ENCODE data around the gene CAB39. TPM values are rescaled to one million over a fixed set of nuclear protein-coding genes. Genes with fewer than 3 reads are reported as not detected.
A peak's percentile ranks its signal among the peaks of the same experiment; 100 is the strongest.

CAB39 gene
- total RNA-seq, 2 donors from 2014 or later: 130 to 149 TPM

DNA sequence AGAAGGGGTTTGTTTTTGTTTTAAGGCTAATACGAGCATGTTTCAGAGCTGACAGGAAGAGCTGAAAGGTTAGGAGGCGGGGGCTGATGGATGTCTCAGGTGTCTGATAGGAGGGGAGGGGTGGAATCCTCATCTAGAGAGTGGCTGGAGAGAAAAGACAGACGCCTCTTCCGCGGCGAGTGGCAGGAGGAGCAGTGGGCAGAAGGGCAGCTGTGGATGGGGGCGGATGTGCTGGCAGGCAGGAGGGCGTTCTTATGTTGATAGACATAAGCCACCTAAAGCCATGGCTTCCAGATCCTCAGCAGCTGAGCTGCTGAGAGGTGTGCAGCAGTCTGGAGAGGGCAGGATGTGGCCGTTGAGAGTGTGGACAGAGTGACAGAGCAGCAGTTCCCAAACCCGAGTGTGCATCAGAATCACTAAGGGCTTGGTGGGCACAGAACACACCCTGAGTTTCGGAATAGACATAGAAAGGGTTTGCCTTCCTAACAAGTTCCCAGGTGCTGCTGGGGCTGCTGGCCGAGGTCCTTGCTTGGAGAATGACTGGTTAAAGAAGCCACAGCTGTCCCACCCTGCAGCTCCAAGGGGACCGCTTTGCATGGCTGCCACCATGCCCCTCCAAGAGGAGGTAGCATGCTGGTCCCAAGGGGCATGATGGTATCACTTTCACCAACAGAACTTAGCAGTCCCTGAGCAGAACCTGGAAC lies 149.1 kb downstream of the CAB39 start:
- Mint-ChIP-seq H3K9me3 (no peaks in the 10 kb centered on the region), H3K36me3 (ENCODE audit: insufficient read depth in 2 of 2) (peaks cover 2 to 3% of the 10 kb centered on the region in 2 donors), H3K27ac (no peak overlapping the region), H3K4me3 (peak overlapping the region; percentile 0 to 17), H3K27me3 (ENCODE audit: low read depth) (peaks cover 47% of the 10 kb centered on the region), H3K4me1 (ENCODE audit: low read depth) (peaks cover 38% of the 10 kb centered on the region)
- peak in 1 of 2 donors; percentile 47 for ATAC-seq (replicated peaks in 1 of 2)
- DNase-seq: peak in 1 of 2 donors; percentile 28

- peaks cover 44% of the 10 kb centered on the region for H3K4me1 Mint-ChIP-seq (ENCODE audit: low read depth)
- H3K27ac Mint-ChIP-seq: no peak overlapping the region
- DNase-seq: no peak
Measured at GRCh38 chr2:230862292-230862691, 149.7 kb downstream of the CAB39 start.

DNA sequence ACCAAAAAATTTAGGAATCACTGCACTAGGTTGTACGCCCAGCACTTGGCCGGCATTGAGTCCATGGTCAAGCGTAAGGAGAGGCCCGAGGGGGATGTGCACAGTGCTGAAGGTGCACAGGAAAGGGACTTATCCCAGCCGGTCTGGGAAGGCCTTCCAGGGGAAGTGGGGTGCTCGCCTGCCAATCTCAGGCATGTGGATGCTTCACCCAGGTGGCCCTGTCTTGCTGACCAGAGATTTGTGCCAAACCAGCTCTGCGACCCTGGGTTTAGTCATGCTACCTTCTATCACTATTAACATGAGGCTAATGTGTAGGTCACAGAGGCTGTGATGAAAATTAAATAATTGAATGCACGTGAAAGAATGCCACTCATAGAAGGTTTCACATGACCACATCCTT lies 150.4 kb downstream of the CAB39 start:
- H3K27me3 Mint-ChIP-seq (ENCODE audit: low read depth): peaks cover 34% of the 10 kb centered on the region
- ATAC-seq (replicated peaks in 1 of 2) (no peak), DNase-seq (no peak)
- H3K36me3 Mint-ChIP-seq (ENCODE audit: insufficient read depth in 2 of 2): peaks cover 2 to 3% of the 10 kb centered on the region in 2 donors
- no peaks in the 10 kb centered on the region for H3K9me3 Mint-ChIP-seq
- H3K27ac Mint-ChIP-seq: no peak overlapping the region
- H3K4me1 Mint-ChIP-seq (ENCODE audit: low read depth): peaks cover 45% of the 10 kb centered on the region
- H3K4me3 Mint-ChIP-seq: peak overlapping the region in 1 of 2 donors; percentile 84

More at GRCh38 chr2:230862292-230862691, 149.7 kb downstream of the CAB39 start:
- H3K9me3 Mint-ChIP-seq: no peaks in the 10 kb centered on the region
- H3K36me3 Mint-ChIP-seq (ENCODE audit: insufficient read depth in 2 of 2): peaks cover 2 to 3% of the 10 kb centered on the region in 2 donors
- H3K27me3 Mint-ChIP-seq (ENCODE audit: low read depth): peaks cover 41% of the 10 kb centered on the region
- ATAC-seq (replicated peaks in 1 of 2): no peak
- H3K4me3 Mint-ChIP-seq: no peak overlapping the region

DNA sequence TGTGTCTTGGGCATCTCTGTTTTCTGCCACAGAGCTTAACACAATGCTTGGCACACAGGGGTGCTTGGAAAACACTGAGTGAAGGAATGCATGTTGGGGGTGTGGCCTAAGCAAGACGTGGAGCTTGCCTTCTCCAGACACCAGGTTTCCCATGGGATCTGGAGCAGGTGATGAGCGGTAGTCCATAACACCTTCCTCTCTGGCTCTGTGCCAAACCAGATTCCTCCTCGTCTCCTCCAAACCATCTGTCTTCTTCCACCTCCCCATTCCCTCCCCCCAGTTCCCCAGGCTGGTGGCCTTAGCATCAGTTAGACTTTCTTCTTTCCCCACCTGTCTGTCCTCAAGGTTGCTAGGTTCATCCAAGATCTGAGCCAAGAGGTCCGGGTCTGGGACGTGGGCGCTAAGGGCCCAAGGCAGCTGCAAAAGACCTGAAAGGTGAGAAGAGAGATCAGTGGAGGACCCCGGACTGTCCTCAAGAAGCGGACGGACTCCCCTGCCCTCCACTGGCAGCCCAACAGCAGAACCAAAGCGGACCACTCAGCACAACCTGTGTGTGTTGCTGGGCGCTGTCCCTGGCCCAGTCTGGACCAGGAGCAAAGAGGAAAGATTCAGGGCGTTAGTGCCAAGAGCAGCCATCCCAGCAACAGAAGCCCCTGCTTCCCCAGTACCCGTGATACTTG lies 150.9 kb downstream of the CAB39 start:
- H3K36me3 Mint-ChIP-seq (ENCODE audit: insufficient read depth in 2 of 2): peaks cover 2 to 3% of the 10 kb centered on the region in 2 donors
- H3K4me3 Mint-ChIP-seq: peak overlapping the region; percentile 84 to 95
- ATAC-seq (replicated peaks in 1 of 2) (no peak), DNase-seq (no peak)
- H3K27ac Mint-ChIP-seq: no peak overlapping the region
- peaks cover 31% of the 10 kb centered on the region for H3K27me3 Mint-ChIP-seq (ENCODE audit: low read depth)
- no peaks in the 10 kb centered on the region for H3K9me3 Mint-ChIP-seq
- H3K4me1 Mint-ChIP-seq (ENCODE audit: low read depth): peaks cover 45% of the 10 kb centered on the region

- H3K4me3 Mint-ChIP-seq: peak overlapping the region; percentile 84 to 95
- ATAC-seq (replicated peaks in 1 of 2) (peak; percentile 2 to 3), DNase-seq (no peak)
- no peaks in the 10 kb centered on the region for H3K9me3 Mint-ChIP-seq
- peaks cover 28% of the 10 kb centered on the region for H3K27me3 Mint-ChIP-seq (ENCODE audit: low read depth)
- H3K4me1 Mint-ChIP-seq (ENCODE audit: low read depth): peaks cover 45% of the 10 kb centered on the region
- peaks cover 2 to 3% of the 10 kb centered on the region in 2 donors for H3K36me3 Mint-ChIP-seq (ENCODE audit: insufficient read depth in 2 of 2)
- H3K27ac Mint-ChIP-seq: no peak overlapping the region
Measured at GRCh38 chr2:230864122-230864604, 151.5 kb downstream of the CAB39 start.

GRCh38 chr2:230864605-230865306 lies 152.1 kb downstream of the CAB39 start, which contains the start of gene ITM2C:
Gene ITM2C, plus strand, starts transcription at chr2:230864942. Its CDS starts 84 bp downstream, at chr2:230865026.
- Mint-ChIP-seq H3K27me3 (ENCODE audit: low read depth) (peaks cover 24% of the 10 kb centered on the region), H3K4me1 (ENCODE audit: low read depth) (peaks cover 45% of the 10 kb centered on the region)

GRCh38 chr2:230865307-230865765 lies 152.7 kb downstream of the CAB39 start:
- ATAC-seq (replicated peaks in 1 of 2) (no peak), DNase-seq (no peak)
- H3K27me3 Mint-ChIP-seq (ENCODE audit: low read depth): peaks cover 24% of the 10 kb centered on the region
- H3K27ac Mint-ChIP-seq: no peak overlapping the region
- H3K4me1 Mint-ChIP-seq (ENCODE audit: low read depth): peaks cover 51% of the 10 kb centered on the region
- H3K9me3 Mint-ChIP-seq: no peaks in the 10 kb centered on the region
- H3K36me3 Mint-ChIP-seq (ENCODE audit: insufficient read depth in 2 of 2): peaks cover 2 to 3% of the 10 kb centered on the region in 2 donors
- H3K4me3 Mint-ChIP-seq: peak overlapping the region; percentile 84 to 95

More at GRCh38 chr2:230864605-230865306, 152.1 kb downstream of the CAB39 start, which contains the start of gene ITM2C:
- no peaks in the 10 kb centered on the region for H3K9me3 Mint-ChIP-seq
- peaks cover 2 to 3% of the 10 kb centered on the region in 2 donors for H3K36me3 Mint-ChIP-seq (ENCODE audit: insufficient read depth in 2 of 2)
- peak within 1 kb of the TSS; percentile 84 to 95 for H3K4me3 Mint-ChIP-seq
- no peak within 1 kb of the TSS for H3K27ac Mint-ChIP-seq
- ATAC-seq (replicated peaks in 1 of 2): peak; percentile 85 to 90
- DNase-seq: peak; percentile 82

GRCh38 chr2:230865766-230866755 lies 153.4 kb downstream of the CAB39 start:
- Mint-ChIP-seq H3K4me1 (ENCODE audit: low read depth) (peaks cover 49% of the 10 kb centered on the region), H3K36me3 (ENCODE audit: insufficient read depth in 2 of 2) (peaks cover 2 to 3% of the 10 kb centered on the region in 2 donors), H3K27me3 (ENCODE audit: low read depth) (peaks cover 22% of the 10 kb centered on the region), H3K9me3 (no peaks in the 10 kb centered on the region), H3K4me3 (peak overlapping the region; percentile 84 to 95), H3K27ac (no peak overlapping the region)
- DNase-seq: peak; percentile 38 to 46
- ATAC-seq (replicated peaks in 1 of 2): no peak

GRCh38 chr2:230866756-230867523 lies 154.3 kb downstream of the CAB39 start:
- Mint-ChIP-seq H3K27ac (no peak overlapping the region), H3K27me3 (ENCODE audit: low read depth) (peaks cover 17% of the 10 kb centered on the region), H3K36me3 (ENCODE audit: insufficient read depth in 2 of 2) (peaks cover 2 to 3% of the 10 kb centered on the region in 2 donors), H3K4me1 (ENCODE audit: low read depth) (peaks cover 41% of the 10 kb centered on the region), H3K9me3 (no peaks in the 10 kb centered on the region), H3K4me3 (peak overlapping the region; percentile 53 to 95)
- ATAC-seq (replicated peaks in 1 of 2) (peak in 1 of 2 donors; percentile 25), DNase-seq (peak; percentile 58 to 67)

- ATAC-seq (replicated peaks in 1 of 2): no peak
- peak overlapping the region in 1 of 2 donors; percentile 28 for H3K4me3 Mint-ChIP-seq
- DNase-seq: no peak
- H3K4me1 Mint-ChIP-seq (ENCODE audit: low read depth): peaks cover 41% of the 10 kb centered on the region
- H3K36me3 Mint-ChIP-seq (ENCODE audit: insufficient read depth in 2 of 2): peaks cover 2 to 3% of the 10 kb centered on the region in 2 donors
- H3K27ac Mint-ChIP-seq: no peak overlapping the region
- H3K9me3 Mint-ChIP-seq: no peaks in the 10 kb centered on the region
- peaks cover 11% of the 10 kb centered on the region for H3K27me3 Mint-ChIP-seq (ENCODE audit: low read depth)
Measured at GRCh38 chr2:230868161-230868946, 155.7 kb downstream of the CAB39 start.
